GM18517 (cell line): ENCODE results near the gene KCNT1.

Experiments
- ATAC-seq: cut with Tn5 transposase; IDR thresholded peaks from one replicate; pipeline ENCODE4 v1.9.1; 2021; ENCODE audit warnings: mild to moderate bottlenecking, moderate library complexity; ENCODE audit not compliant: unreplicated experiment

KCNT1 gene

DNA sequence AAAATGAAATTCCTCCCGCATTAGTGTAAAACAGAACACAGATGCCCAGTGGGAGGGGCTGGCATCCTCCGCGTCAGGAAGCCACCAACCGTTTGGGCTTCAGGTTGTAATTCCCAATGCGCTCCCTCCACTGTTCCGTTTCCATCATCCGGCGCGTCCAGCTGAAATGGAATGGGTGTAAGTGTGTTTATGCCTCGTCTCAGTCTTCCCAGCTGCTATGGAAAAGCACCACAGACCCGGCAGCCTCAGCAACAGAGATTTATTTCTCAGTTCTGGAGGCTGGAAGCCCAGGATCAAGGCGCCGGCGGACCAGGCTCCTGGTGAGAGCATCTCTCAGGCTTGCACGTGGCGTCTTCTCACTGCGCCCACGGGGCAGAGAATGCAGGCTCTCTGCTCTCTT is 20.4 kb downstream of the KCNT1 start:
- no peak for ATAC-seq

DNA sequence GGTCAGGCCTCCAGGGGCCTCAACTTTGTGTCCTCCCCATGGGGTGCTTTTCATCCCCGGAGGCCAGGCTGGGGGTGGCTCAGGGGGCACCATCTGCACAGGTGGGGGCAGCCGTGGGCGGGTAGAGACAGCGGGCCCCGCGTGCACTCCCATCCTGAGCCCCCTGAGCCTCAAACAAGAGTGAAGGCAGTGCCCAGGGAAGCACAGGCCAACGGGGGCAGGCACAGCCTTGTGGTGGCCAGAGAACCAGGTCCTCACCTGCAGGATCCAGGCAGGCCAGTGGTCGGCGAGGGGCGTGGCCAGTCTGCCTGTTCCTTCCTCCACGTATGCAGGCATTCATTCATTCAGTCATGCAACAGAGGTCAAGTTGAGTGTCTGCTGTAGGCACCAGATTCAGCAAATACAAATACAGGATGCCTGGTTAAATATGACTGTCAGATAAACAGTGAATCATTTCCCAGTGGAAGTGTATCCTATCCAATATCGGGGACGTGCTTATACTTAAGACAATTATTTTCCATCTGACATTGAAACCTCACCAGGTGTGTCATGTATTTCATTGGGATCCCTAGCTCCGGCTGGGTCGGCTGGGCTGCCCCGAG is 22.3 kb downstream of the KCNT1 start:
- no peak for ATAC-seq

DNA sequence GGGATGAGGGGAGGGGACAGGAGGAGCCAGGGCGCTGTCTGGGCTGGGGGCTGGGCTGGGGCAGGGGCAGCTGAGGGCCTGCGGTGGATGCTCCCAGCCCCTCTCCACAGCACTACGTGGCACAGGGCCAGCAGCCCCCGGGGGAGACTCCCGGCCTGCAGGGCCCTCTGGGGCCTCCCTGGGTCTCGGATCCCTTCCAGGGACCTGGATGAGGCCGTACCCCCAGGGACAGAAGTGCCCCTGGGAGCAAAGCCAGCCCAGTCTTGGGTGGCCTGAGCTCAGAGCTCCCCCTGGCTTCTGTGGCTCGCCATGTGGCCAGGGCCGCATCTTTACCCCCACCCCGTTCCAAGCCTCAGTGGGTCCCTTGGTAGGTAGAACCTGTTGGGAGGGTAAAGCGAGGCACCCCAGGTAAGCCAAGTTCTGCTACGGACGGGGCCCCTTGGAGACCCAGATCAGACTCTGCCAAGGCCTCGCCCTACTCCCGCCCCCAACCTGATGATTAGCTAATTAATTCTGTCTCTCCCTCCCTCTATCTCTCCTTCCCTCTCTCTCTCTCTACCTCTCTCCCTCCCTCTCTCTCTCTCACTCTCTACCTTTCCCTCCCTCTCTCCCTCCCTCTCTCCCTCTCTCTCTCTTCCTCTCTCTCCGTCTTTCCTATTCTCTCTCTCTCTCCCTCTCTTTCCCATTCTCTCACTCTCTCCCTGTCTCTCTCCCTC is 24.3 kb downstream of the KCNT1 start:
- no peak for ATAC-seq

DNA sequence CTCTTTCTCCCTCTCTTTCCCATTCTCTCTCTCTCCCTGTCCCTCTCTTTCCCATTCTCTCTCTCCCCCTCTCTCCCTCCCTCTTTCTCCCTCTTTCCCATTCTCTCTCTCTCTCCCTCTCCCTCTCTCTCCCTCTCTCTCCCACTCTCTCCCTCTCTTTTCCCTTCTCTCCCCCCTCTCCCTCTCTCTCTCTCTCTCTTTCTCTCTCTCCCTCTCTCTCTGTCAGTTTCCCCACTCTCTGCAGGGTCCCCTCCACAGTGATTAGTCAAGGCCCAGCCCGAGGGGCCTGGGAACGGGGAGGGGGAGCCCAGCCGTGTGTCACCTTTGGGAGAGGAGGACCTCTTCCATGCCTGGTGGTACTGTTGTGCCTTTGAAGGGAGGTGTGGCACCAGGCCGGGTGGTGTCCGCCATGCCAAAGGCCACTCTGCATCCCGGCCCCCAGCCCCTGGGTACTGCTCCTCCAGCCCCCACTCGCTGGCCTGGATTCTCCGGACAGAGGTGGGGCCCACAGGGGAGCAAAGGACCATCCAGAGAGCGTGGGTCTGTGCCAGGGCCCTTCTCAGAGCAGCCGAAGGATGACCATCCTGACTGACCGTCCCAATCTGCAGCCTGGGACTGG is 25.4 kb downstream of the KCNT1 start:
- ATAC-seq, result no peak

DNA sequence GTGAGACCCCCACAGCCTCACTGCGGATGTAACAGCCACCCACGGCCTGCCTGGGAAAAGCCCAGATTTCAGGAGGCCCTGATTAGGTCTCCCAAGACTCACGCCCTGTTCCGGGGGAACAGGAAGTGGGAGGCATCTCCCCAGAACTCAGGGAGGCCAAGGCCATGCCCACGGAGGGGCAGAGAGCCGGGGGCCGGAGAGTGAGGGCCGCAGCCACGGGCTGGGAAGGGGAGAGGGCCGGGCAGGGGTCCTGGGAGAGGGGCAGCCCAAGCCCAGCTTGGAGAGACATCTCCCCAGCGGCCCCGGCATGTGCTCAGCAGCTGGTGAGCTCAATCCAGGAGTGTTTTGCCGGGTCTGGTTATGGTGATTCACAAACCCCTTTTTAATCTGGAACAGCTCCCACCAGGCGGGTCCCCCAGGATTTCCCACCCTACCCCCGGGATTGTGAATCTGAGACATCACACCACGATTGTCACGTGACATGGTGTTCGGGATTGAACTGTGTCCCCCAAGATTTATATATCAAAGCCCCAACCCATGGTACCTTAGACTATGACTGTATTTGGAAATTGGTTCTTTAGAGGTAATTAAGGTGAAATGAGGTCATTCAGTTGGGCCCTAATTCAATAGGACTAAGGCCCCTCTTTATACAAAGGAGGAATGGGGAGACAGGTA is 26.6 kb downstream of the KCNT1 start:
- ATAC-seq, result no peak

DNA sequence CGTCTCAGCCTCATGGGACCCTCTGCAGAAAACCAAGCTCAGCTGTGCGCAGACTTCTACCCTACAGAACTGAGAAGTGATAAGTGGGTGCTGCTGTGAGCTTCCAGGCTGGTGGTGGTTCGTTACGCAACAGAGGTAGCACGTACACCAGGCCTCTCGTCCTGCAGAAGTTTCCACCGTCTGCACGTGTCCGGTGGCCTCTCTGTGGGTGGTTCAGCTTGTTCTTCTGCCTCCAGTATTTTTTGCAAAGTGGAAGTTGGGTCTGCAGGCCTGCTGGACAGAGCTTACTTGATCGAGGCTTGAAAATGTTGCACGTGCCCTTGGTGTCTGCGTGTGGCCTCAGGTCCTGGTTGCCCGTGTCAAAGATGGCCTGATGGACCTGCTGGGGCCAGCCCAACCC is 27.5 kb downstream of the KCNT1 start:
- ATAC-seq, result no peak

DNA sequence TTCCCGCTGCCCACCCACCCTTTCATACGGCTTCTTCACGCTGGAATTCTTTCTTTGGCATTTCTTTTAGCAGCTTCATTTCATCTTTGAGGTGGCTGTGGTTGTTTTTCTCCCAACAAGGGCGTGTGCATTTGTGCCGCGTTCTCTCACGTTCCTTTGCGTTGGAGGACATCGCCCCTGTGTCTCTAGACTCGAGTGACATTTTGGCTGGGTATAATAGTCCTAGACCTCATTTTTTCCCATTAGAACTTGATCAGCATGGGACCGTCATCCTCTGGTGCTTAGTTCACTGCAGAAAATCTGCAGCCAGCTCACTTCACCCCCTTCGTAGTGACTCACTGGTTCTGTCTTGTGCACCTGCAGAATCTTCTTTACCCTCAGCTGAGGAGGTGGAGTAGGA is 29.5 kb downstream of the KCNT1 start:
- no peak for ATAC-seq

DNA sequence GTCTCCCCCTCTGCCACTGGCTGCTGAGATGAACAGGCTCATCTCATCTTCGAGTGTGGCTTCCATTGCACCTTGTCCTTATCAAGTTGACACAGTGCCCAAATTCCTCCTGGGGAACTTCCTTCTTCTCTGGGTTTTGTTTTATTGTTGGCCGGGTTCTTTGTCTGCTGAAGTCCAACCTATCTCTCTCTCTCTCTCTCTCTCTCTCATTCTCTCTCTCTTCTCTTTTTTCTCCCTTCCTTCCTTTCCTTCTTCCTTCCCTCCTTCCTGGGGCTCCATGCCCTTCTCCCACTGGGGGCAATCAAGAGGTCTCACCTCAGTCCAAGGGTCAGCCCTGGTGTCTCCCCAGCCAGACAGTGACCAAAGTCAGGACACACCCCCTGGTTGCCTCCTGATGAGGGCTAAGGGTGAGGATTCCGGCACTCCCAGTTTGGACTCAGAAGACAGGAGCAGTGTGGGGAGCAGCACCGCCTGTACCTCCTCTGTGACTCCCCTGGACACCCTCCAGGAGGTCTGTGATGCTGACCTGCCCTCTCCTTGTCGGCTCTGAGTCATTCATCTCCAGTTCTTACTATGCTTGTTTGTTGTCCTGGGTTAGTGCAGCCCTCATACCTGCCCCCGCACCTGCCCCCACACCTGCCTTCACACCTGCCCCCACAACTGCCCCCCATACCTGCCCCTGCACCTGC is 30.7 kb downstream of the KCNT1 start:
- ATAC-seq, result no peak

DNA sequence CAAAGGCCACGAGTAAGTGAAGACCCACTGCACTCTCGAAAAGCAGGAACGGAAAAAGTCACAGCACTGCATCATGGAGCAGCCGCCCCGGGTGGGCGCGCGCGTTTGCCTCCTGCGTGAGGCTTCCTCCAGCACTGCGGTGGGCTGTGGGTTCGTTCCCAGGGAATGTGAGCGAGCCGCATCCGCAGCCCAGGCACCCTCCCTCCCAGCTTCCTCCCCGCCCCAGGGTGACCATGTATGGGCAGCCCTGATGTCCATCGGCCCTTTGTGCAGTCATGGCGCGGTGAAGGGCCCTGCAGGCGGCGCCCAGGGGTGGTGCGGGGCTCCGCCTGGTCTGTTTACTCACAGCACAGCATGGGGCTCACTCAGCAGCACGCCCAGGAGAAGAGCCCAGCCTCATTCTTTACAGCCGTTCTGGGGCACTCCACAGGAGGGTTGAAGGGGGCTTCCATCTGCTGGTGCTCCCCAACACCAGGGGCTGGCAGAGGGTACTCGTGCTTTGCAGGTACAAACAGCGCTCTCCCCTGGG is 32.7 kb downstream of the KCNT1 start:
- no peak for ATAC-seq

DNA sequence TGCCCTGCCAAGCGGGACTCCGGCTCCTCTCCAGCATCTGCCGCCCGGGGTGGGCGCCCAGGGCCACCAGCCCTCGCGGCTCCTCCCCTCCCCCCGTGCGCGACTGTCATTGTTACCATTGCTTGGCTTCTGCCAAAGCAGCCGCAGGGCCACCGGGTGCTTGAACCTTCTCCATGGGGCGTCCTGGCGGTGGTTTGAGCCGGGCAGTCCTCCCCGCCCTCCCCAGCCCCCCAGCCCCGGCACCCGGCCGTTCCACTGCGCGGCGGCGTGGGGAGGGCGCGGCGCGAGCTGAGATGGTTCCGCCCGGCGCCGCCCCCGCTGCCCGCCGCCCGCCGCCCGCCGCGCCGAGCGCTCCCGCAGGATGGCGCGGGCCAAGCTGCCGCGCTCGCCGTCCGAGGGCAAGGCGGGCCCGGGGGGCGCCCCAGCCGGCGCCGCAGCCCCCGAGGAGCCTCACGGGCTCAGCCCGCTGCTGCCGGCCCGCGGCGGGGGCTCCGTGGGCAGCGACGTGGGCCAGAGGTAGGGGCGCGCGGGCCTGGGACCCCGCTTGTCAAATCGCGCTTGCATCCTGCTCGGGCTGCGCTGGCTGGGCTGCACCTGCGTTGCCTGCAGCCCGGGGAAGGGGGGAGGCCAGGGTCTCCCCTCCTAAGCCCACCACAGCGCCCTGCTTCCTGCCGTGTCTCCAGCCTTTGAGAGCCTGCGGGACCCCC is 34.4 kb downstream of the KCNT1 start:
- ATAC-seq, result no peak

DNA sequence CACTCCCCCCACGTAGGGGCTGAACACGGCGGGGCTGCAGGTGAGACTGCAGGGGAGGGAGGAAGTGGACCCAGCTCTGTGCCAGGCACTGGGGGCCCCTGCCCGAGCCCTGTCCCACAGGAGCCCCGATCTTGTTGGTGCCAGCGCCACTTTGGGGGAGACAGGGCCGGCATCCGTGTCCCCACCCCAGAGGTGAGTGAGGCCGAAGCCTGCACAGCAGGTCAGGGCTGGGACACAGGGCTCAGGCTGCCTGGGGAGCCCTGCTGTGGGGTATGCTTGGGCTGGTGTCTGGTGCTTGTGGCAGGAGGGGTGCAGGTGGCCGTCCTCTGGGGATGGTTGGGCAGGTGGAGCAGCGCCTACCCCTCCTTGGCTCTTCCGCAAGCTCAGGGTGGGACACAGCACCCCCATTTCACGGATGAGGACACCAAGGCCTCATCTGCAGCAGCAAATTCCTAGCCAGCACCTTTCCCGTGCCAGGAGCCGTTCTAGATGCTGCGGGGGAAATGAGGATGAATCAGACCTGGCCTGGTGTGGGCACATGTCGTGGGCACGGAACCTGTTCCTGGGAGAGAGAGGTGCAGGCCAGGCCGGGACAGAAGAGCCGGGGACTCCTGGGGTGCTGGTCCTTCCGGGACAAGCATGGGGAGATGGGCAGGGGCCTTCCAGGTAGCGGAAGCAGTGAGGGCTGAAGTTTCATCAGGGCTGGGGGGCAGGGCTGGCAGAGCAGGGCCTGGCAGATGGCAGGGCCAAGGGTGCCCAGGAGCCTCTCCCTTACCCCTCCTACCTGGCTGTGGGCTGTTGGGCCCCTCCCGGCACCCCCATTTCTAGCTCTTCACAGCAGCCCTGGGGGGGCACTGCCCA is 35.2 kb downstream of the KCNT1 start:
- ATAC-seq, result no peak

DNA sequence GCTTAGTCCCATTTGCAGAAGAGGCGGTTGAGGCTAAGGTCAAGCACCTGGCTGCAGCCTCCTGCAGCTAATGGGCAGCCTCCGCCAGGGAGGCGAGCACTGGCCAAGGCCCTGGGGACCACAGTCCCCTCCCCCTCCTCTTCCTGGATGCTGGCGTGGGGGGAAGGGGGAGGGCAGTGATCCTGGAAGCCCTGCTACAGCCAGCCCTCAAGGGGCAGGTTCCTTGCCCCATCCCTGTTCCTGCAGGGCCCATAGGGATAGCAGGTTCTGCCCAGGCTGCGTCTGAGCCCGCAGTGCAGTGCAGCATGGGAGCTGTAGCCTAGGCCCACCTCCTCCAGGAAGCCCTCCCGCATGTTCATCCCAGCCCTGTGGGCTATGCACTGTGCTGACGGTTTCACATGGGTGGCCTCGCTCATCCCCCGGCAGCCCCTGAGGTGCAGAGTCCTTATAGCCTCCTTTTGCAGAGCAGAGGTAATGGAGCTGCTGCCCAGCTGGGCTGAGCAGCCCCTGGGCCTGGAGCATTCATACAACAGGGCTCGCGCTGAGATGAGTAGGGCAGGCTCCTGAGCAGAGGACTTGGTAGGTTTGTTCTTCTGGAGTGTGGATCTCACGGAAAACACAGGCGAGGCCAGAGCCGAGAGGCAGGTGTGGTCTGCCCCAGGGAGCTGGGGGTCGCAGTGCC is 36.0 kb downstream of the KCNT1 start:
- ATAC-seq, result no peak

DNA sequence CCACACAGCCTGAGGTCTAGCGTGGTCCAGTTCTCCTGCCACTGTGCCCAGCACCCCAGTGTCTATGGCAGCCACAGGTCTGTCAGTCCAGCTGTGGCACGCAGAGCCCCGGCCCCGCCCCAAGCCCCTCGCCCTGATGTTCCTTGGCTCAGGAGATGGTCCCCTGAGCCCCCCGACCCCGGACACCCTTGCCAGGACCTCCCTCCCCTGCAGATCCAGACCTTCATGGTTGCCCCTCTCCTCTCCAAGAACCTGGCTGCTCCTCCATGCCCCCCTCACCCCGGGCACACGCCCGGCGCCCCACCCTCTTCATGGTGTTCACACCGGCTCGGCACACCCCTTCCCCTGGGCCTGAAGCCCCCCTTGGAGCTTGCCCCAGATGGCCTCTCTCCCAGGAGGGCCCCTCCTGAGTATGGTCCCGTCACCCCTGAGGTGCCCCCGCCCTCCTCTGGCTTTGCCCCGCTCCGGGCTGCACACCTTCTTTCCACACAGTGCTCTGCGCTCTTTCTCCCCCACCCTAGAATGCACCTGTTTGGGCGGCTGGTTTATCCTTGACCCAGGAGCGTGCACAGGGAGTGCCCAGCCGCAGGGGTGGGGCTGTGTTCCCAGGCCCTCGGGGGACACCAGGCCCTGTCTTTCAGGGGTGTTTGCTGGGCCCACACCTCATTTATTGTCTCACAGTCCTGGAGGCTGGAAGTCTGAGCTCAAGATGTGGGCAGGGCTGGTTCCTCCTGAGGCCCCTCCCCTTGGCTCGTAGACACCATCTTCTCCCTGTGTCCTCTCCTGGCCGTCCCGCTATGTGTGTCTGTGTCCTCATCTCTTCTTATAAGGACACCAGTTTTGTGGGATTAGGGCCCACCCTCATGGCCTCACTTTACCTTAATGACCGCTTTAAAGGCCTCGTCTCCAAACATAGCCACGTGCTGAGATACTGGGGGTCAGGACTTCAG is 37.6 kb downstream of the KCNT1 start:
- no peak for ATAC-seq

DNA sequence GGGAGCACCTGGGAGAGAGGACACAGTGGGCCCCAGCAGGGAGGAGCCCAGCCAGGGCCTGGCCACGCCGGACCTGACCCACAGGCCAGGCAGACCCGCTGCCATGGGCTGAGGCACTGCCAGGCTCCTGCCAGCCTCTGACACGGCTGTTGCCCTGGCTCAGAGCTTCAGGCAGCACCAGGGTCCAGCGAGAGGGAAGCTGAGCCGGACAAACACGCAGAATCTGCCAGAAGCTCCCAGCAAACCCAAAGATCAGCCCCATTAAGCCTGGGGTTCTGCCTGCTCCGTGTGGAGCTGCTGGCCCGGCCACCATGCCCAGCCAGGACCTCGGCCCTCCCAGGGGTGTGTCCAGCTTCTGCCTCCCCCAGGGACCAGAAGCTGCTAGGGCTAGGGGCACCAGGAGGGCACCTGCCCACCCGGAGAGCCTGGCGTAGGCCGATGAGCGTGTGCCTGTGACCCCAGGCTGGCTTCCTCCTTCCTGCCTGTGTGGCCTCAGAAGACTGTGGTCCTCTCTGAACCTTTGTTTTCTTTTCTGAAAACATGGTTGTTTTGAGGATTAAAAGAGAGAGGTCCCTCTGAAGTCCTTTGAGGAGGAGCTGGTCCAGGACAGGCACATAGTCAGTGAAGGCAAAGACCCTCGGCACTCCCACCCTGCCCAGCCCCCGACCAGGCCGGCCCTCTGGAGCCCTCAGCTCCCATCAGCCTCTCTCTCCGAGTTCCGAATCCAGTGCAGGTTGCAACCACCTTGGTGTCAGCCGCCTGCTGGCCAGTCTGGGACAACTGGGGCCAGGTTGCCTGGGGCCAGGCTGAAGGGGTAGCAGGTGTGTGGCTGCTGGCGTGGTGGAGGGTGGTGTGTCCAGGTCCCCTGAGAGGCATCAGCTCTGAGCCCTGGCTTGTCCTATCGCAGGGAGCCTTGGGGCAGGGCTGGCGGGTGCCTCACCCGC is 39.6 kb downstream of the KCNT1 start:
- no peak for ATAC-seq

DNA sequence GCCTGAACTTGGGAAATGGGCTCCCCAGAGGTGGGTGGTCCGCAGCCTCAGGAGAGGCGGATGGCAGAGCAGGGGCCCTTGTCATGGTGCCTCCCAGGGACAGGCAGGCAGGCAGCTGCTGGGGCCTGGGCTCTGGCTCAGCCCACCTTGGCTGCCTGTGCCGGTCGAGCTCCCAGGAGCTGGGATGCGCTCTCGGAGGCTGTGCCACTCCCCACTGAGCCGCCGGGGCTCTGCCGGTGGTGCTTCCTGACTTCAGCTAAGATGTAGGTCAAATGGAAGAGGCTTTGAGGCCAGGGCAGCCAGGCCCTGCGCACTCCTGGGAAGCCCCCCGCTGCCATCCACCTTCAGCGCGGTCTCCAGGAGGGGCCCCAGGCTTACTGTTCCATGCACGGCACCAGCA is 41.0 kb downstream of the KCNT1 start:
- no peak for ATAC-seq

DNA sequence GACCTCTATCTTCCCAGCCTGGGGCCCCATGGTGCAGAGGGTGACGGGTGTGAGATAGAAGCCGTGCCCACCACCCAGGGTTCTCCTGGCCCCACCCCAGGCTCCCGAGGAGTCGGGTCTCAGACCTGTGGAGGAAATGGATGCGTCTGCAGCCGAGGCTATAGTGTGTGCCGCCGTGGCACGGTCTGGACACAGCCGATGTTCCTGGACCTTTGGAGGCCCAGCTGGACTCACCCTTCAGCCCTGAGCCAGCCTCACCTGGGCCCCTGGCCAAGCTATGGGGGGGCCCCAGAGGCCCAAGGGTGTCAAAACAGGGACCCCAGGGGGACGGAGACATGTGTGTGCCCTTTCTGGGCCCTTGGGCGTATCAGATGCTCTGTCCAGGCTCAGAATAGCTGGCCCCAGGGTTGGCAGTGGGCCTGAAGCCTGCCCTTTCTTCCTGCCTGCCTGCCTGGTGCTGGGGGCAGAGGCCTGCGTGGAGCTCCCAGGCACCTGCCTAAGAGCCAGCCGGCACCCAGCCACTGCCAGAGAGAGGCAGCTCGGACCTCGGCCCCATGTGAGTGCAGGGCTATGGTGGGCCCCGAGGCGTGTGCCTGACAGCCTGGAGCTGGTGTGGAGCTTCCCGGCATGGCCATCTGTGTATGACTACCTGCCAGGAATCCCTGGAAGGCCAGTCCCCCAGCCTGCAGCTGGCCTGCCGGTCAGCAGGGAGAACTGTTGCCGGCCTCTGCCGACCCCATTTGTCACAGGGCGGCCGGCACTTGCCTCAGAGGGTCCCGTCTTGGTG is 41.8 kb downstream of the KCNT1 start:
- ATAC-seq, result no peak
